Dermis microvascular lymphatic vessel endothelial cell (primary cell): ENCODE measurements around the gene S100A8. TPM values are rescaled to one million over a fixed set of nuclear protein-coding genes. Genes with fewer than 3 reads are reported as not detected.
"Not testable (repeated sequence)": the region's sequence is repeated elsewhere in the genome, so short reads cannot be mapped to it uniquely, and the experiment has no call there.

Experiments used
- DNase-seq, 2 donors: peaks; one replicate each; pipeline versions ENCODE4 v3.0.0 to v3.0.0-alpha.2; 2010; ENCODE audit warnings: low read depth in 2 of 2
- total RNA-seq: library from RNA; depleted of rRNA; stranded (reverse); fragments of >200 nt; gene quantifications from 2 replicates; pipeline ENCODE4 v1.2.1, GENCODE V29; 2014

Gene S100A8
- total RNA-seq, result not detected in 2 replicates

GRCh38 chr1:153390938-153391710 lies at the start of gene S100A8:
Gene S100A8, minus strand, starts transcription at chr1:153391073. Its CDS starts 538 bp downstream, at chr1:153390535.
- no peak for DNase-seq

- DNase-seq, result no peak
These were observed 48.4 kb upstream of the S100A8 start for GRCh38 chr1:153439273-153439672.

- DNase-seq, result no peak
These were observed 47.7 kb upstream of the S100A8 start for GRCh38 chr1:153438599-153438998.

GRCh38 chr1:153437236-153437635 lies 46.4 kb upstream of the S100A8 start:
- no peak for DNase-seq

- no peak for DNase-seq
These were observed 44.0 kb upstream of the S100A8 start for GRCh38 chr1:153434746-153435455.

- no peak for DNase-seq
These were observed 42.2 kb upstream of the S100A8 start for GRCh38 chr1:153432874-153433681.

GRCh38 chr1:153431928-153432327 lies 41.1 kb upstream of the S100A8 start:
- no peak for DNase-seq

GRCh38 chr1:153431427-153431826 lies 40.6 kb upstream of the S100A8 start:
- no peak for DNase-seq

- no peak for DNase-seq
These were observed 40.1 kb upstream of the S100A8 start for GRCh38 chr1:153431002-153431401.

- DNase-seq, result no peak
These were observed 39.7 kb upstream of the S100A8 start for GRCh38 chr1:153430561-153430960.

GRCh38 chr1:153430166-153430553 lies 39.3 kb upstream of the S100A8 start:
- no peak for DNase-seq

- DNase-seq, result no peak
These were observed 38.6 kb upstream of the S100A8 start for GRCh38 chr1:153429266-153430165.

GRCh38 chr1:153428791-153429190 lies 37.9 kb upstream of the S100A8 start:
- DNase-seq, result no peak

GRCh38 chr1:153428073-153428638 lies 37.3 kb upstream of the S100A8 start:
- DNase-seq, result no peak

- DNase-seq, result no peak
These were observed 35.9 kb upstream of the S100A8 start for GRCh38 chr1:153426809-153427208.

GRCh38 chr1:153422450-153423068 lies 31.7 kb upstream of the S100A8 start:
- peak; percentile 60 to 74 for DNase-seq

GRCh38 chr1:153420306-153420705 lies 29.4 kb upstream of the S100A8 start:
- no peak for DNase-seq

- DNase-seq, result not testable (repeated sequence)
These were observed 28.5 kb upstream of the S100A8 start for GRCh38 chr1:153419436-153419793.

GRCh38 chr1:153418758-153419435 lies 28.0 kb upstream of the S100A8 start:
- not testable (repeated sequence) for DNase-seq
